ENCODE data around the gene MRPL51.

- TF ChIP-seq CTCF (IDR thresholded peaks at IDR 0.05; ENCODE audit: extremely low read depth in 1 of 2, insufficient read depth in 1 of 2, low read depth in 1 of 2, low read length in 2 of 2) = no peak
- no peak for TF ChIP-seq MAX (IDR thresholded peaks at IDR 0.05; ENCODE audit: insufficient read depth, insufficient read length)
- no peak for TF ChIP-seq POLR2AphosphoS5 (IDR thresholded peaks at IDR 0.05; ENCODE audit: insufficient read depth, low read depth, low read length)
- TF ChIP-seq MYC (IDR thresholded peaks at IDR 0.05; ENCODE audit: low read depth, low read length) = no peak
- no peak for TF ChIP-seq EZH2 (IDR thresholded peaks at IDR 0.05; ENCODE audit: borderline replicate concordance, low read depth, low read length, severe bottlenecking)
- no peak for TF ChIP-seq POLR2A (IDR thresholded peaks at IDR 0.05; ENCODE audit: low read depth, low read length)
- no peak for TF ChIP-seq GATA2 (IDR thresholded peaks at IDR 0.05; ENCODE audit: insufficient read depth, insufficient read length, low read depth, low read length)
- no peak for TF ChIP-seq FOS (IDR thresholded peaks at IDR 0.05; ENCODE audit: borderline replicate concordance, insufficient read depth, low read length)
- no peak for TF ChIP-seq JUN (IDR thresholded peaks at IDR 0.05; ENCODE audit: borderline replicate concordance, insufficient read depth, insufficient read length, low read depth)
Measured at GRCh38 chr12:6534695-6534944, 41.6 kb upstream of the MRPL51 start.

Data from endothelial cell of umbilical vein (primary cell).